SK-N-MC (cell line): ENCODE results near the gene PRSS8.

Source experiments
- DNase-seq: peaks from one replicate; pipeline ENCODE4 v3.0.0-alpha.2; 2011; ENCODE audit warnings: low read depth, low spot score
- H3K27ac ChIP-seq: fragments of 200-600 bp; sonication (generic); 2 replicates; pipeline ENCODE4 v1.5.1; 2016; ENCODE audit warnings: mixed run types
- H3K36me3 ChIP-seq: fragments of 200-600 bp; sonication (generic); 2 replicates; pipeline ENCODE4 v1.6.1; 2017; ENCODE audit warnings: antibody characterized with exemption, low read length, mixed read lengths; ENCODE audit not compliant: insufficient read depth
- H3K4me3 ChIP-seq: fragments of 200-600 bp; sonication (generic); 2 replicates; pipeline ENCODE4 v1.5.1; 2016
- H3K9ac ChIP-seq: fragments of 200-600 bp; sonication (generic); 2 replicates; pipeline ENCODE4 v1.8.0; 2017; ENCODE audit warnings: mixed run types, mixed read lengths; ENCODE audit not compliant: insufficient read length
- H3K9me3 ChIP-seq: fragments of 200-600 bp; sonication (generic); 2 replicates; pipeline ENCODE4 v1.6.1; 2017; ENCODE audit warnings: low read depth, mild to moderate bottlenecking, antibody characterized with exemption, low read length, moderate library complexity, mixed read lengths
- EZH2 ChIP-seq: fragments of 200-600 bp; sonication (generic); IDR thresholded peaks from one replicate; pipeline ENCODE4 v1.6.1; 2017; ENCODE audit warnings: antibody characterized with exemption
- FOXP2 ChIP-seq: optimal IDR thresholded peaks from 2 replicates; pipeline ENCODE3; 2011; ENCODE audit warnings: mild to moderate bottlenecking, moderate library complexity; ENCODE audit not compliant: insufficient read depth; ENCODE audit errors: extremely low read length, control extremely low read depth
- POLR2AphosphoS5 ChIP-seq: IDR thresholded peaks from 2 replicates; pipeline ENCODE4 v1.6.1; 2012; ENCODE audit warnings: mild to moderate bottlenecking, low read depth, low read length, borderline replicate concordance

PRSS8 gene

DNA sequence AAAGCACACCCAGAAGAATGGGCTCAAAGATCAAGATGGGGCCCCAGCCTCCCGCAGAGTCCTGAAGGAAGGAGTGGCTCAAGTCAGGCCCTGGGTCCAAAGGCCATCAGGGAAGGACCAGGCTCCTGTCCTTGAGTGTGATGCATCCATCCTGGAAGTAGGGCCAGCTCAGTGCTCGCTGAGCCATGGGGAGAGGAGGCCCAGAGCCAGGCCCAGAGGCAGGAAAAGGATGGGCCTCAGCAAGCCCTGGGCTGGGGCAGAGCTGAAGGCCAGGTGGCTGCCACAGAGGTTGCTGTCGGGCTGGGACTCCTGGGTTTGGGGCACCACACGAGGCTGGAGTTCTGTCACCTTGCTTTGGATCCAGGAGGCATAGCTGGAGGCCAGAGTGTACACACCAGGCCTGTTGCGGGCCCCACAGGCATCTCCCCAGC lies 3.7 kb downstream of the PRSS8 start:
- Histone ChIP-seq H3K9ac (no peak overlapping the region), H3K36me3 (no peaks in the 10 kb centered on the region), H3K9me3 (no peaks in the 10 kb centered on the region), H3K27ac (no peak overlapping the region), H3K4me3 (no peak overlapping the region)
- no peak for DNase-seq
- no peak for TF ChIP-seq POLR2AphosphoS5
- no peak for TF ChIP-seq FOXP2
- TF ChIP-seq EZH2 = no peak

DNA sequence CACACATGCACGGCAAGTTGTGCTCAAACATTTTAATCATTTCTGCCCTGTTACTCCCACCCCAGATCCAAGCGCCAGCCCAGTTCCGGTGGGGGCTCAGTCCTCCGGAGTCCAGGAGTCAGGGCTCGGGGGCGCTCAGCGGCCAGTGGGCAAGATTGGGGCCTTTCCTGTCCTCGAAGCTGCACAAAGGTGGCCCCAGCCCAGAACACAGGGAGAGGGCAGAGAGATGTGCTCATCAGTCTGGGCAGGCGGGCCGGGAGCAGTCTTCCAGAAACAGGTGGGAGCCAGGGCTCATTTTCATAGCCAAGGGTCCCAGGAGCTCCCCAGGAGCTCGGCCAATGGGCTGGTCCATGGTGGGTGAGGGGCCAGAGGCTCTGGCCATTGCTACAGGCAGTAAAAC lies 4.1 kb downstream of the PRSS8 start:
- no peak overlapping the region for H3K27ac ChIP-seq
- H3K4me3 ChIP-seq = no peak overlapping the region
- TF ChIP-seq FOXP2 = no peak
- no peak for TF ChIP-seq POLR2AphosphoS5
- no peak for TF ChIP-seq EZH2
- no peaks in the 10 kb centered on the region for H3K9me3 ChIP-seq
- no peak for DNase-seq
- no peak overlapping the region for H3K9ac ChIP-seq
- no peaks in the 10 kb centered on the region for H3K36me3 ChIP-seq

DNA sequence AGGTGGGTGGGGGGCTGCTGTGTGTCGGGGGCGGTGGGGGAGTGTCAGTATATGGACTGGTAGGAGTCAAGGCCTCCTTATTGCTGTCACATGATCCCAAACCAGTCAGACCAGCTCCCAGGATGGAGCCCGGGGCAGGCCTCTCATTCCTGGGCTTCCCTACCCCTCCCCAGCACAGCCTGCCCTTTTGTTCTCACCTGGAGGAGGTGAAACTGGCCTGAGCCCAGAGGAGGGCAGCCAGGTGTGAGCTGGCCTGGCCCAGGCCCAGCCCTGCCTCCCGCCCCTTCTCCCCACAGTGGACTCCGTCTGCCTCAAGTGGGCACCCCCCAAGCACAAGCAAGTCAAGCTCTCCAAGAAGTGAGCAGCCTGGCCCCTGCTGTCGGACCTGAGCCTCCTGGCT lies 4.6 kb downstream of the PRSS8 start:
- H3K9ac ChIP-seq = no peak overlapping the region
- DNase-seq = no peak
- H3K4me3 ChIP-seq = no peak overlapping the region
- TF ChIP-seq EZH2 = no peak
- no peak for TF ChIP-seq FOXP2
- no peak for TF ChIP-seq POLR2AphosphoS5
- no peak overlapping the region for H3K27ac ChIP-seq
- no peaks in the 10 kb centered on the region for H3K9me3 ChIP-seq
- H3K36me3 ChIP-seq = no peaks in the 10 kb centered on the region

DNA sequence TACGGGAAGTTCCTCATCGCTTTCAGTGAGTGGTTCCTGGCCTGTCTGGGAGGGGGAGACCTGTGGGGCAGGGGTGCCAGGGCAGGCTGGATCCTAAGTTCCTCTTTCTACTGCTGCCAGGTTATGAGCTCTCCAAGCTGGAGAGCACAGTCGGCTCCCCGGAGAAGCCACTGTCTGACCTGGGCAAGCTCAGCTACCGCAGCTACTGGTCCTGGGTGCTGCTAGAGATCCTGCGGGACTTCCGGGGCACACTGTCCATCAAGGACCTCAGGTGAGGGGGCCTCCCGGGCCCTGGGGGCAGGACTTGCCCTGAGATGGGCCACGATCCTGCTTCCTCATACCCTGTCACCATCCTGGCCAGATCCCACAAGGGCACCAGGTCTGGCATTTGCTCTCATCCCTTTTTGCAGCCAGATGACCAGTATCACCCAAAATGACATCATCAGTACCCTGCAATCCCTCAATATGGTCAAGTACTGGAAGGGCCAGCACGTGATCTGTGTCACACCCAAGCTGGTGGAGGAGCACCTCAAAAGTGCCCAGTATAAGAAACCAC lies 5.1 kb downstream of the PRSS8 start:
- no peak for DNase-seq
- no peaks in the 10 kb centered on the region for H3K36me3 ChIP-seq
- no peak overlapping the region for H3K4me3 ChIP-seq
- H3K9me3 ChIP-seq = no peaks in the 10 kb centered on the region
- H3K9ac ChIP-seq = no peak overlapping the region
- TF ChIP-seq EZH2 (no peak), POLR2AphosphoS5 (no peak), FOXP2 (no peak)
- H3K27ac ChIP-seq = no peak overlapping the region

DNA sequence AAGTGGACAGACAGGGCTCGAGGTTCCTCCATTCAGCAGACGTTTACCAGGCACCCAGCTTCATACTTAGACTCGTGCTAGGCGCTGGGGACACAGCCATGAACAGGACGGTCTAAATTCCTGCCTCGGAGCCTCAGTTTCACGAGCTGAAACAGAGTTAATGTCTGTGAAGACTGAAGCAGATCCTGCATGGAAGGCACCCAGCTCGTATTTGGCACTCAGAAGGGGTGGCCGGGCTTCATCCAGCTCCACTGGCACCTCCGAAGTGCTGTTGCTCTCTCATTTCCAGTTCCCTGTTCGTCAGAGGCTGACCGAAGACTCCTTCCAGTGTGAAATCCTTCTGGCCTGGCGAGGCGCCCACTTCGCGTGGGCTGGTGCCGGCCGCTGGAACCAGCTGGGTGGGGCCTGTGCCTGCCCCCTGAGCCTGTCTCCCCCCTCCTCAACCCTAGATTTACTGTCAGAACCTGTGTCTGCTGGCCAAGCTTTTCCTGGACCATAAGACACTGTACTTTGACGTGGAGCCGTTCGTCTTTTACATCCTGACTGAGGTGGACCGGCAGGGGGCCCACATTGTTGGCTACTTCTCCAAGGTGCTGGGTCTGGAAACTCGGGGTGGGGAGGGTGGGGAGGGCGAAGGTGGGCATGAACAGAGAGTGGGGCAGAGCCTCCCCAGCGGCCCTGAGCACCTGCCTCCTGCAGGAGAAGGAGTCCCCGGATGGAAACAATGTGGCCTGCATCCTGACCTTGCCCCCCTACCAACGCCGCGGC lies 5.8 kb downstream of the PRSS8 start:
- no peak overlapping the region for H3K9ac ChIP-seq
- H3K36me3 ChIP-seq = no peaks in the 10 kb centered on the region
- no peaks in the 10 kb centered on the region for H3K9me3 ChIP-seq
- no peak for DNase-seq
- no peak overlapping the region for H3K4me3 ChIP-seq
- no peak overlapping the region for H3K27ac ChIP-seq
- TF ChIP-seq FOXP2 = no peak

DNA sequence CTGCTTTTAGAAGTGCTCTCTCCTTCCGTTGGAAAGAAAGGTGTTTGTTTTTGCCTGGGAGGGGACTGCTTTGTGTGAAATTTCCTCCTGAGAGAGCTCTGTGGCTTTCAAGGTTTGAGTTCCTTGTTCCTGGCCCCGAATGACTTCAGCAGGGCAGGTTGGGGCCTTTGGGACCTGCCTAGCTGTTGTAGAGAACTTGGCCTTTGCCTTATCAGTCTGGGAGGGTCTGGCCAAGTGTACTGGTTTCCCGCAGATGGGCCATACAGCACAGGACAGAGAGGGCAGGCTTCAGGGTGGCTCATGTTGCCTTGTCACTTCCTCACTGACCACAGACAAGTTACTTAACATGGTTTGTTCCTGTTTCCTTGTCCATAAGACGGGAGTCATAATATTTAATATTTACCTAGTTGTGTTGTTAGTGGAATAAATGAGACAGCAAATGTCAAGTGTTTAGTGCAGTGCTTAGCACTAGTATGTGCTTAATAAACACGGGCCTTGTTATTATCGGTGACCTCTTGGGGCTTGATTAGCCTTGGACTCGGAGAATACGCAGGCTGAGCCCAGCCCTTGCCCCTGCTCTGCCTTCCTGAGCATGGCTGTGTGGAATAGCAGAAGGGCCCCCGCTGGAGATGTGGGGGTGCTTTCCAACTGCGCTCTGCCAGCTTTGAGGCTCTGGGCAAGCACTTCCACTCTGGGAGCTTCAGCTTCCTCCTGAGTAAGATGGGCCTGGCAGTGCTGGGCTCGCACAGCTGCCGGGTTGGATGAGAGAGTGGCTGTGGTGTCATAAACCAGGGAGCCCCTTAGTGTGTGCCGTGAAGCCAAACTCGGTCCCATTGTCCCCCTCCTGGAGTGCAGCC lies 6.6 kb downstream of the PRSS8 start:
- H3K9me3 ChIP-seq = no peaks in the 10 kb centered on the region
- no peak overlapping the region for H3K9ac ChIP-seq
- H3K4me3 ChIP-seq = no peak overlapping the region
- no peak for DNase-seq
- H3K27ac ChIP-seq = no peak overlapping the region
- TF ChIP-seq POLR2AphosphoS5 (no peak), FOXP2 (no peak), EZH2 (no peak)
- no peaks in the 10 kb centered on the region for H3K36me3 ChIP-seq

DNA sequence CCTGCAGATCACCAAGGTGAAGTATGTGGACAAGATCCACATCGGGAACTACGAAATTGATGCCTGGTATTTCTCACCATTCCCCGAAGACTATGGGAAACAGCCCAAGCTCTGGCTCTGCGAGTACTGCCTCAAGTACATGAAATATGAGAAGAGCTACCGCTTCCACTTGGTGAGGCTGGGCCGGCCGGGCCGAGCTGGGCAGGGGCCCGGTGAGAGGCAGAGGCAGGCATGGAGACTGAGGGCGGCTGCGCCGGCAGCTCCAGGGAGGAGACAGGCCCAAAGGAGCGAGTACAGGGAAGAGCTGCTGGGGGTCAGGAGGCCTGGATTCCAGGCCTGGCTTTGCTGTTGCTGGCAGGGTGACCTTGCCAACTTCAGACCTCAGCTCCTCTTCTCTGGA lies 8.3 kb downstream of the PRSS8 start:
- Histone ChIP-seq H3K9ac (no peak overlapping the region), H3K4me3 (no peak overlapping the region), H3K36me3 (peaks cover 3% of the 10 kb centered on the region), H3K27ac (no peak overlapping the region), H3K9me3 (no peaks in the 10 kb centered on the region)
- TF ChIP-seq EZH2 (no peak), POLR2AphosphoS5 (no peak), FOXP2 (no peak)
- no peak for DNase-seq

DNA sequence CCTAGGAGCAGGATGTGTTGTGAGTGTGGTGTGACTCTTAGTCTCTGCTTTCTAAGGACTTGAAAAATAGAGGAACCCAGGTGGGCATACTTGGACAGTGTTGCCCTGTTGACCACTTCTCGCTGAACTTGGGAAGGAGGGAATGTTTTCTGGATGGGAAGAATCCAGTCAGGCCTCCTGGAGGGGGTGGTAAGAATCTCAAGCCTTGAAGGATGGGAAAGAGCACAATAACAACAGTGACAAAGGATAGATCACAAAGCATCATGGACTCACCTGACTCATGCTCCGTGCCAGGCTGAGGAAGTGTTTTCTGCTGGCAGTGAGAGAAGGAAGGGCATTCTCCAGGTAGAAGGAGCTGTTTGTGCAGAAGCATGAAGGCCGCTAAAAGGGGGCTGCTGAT lies 9.7 kb downstream of the PRSS8 start:
- peaks cover 17% of the 10 kb centered on the region for H3K36me3 ChIP-seq
- H3K9ac ChIP-seq = no peak overlapping the region
- no peak for TF ChIP-seq FOXP2
- TF ChIP-seq EZH2 = no peak
- no peak for TF ChIP-seq POLR2AphosphoS5
- H3K27ac ChIP-seq = no peak overlapping the region
- no peaks in the 10 kb centered on the region for H3K9me3 ChIP-seq
- DNase-seq = no peak
- no peak overlapping the region for H3K4me3 ChIP-seq

DNA sequence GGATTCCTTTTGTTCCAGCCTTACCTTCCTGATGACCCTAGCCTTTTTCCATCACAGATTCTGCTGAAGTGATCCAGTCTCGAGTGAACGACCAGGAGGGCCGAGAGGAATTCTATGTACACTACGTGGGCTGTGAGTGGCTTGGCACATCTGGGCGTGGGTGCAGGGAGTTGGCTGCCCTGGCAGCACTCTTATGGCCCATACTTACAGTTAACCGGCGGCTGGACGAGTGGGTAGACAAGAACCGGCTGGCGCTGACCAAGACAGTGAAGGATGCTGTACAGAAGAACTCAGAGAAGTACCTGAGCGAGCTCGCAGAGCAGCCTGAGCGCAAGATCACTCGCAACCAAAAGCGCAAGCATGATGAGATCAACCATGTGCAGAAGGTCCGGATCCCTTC lies 15.4 kb downstream of the PRSS8 start:
- TF ChIP-seq FOXP2 = no peak
- TF ChIP-seq POLR2AphosphoS5 = no peak
- TF ChIP-seq EZH2 = no peak
- H3K4me3 ChIP-seq = no peak overlapping the region
- H3K9ac ChIP-seq = no peak overlapping the region
- no peaks in the 10 kb centered on the region for H3K9me3 ChIP-seq
- no peak overlapping the region for H3K27ac ChIP-seq
- no peak for DNase-seq
- peaks cover 37% of the 10 kb centered on the region for H3K36me3 ChIP-seq
